ENCODE results near the gene IL2RG. TPM values are rescaled to one million over a fixed set of nuclear protein-coding genes. Genes with fewer than 3 reads are reported as not detected.

IL2RG gene
- total and polyA plus RNA-seq, 2 experiments from 2014 or later = 0.26 TPM; not detected in 1

DNA sequence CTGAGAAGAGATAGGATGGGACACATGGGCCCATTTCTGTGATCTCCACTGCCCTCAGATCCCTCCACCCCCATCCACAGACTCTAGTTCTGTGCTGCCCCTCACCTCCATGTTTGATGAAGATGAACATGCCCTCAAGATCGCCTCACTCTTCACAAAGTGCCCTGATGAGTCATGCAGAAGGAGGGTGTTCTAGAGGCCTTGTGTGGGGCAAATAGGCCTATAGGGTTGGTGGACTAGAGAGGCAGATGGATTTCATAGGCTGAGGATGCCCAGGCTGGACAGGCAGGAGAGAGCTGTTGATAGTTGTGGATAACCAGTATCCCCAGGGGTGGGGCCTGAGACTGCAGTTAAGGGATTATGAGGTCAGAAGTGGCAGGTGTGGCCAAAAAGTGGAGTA is 5.0 kb downstream of the IL2RG start, which contains the start of gene CXorf65:
Gene CXorf65, minus strand, starts transcription at position 314 of the 400 bp plus-strand sequence. Its CDS starts 184 bp downstream, at position 130.
- no peaks in the 10 kb centered on the region for H3K36me3 ChIP-seq (ENCODE audit: insufficient read depth)
- no peak within 1 kb of the TSS for H3K27ac Mint-ChIP-seq
- 0 out of 2 replicates have a peak, but pooled peaks cover 1% of the 10 kb centered on the region for H3K79me2 ChIP-seq (replicated peaks; ENCODE audit: insufficient read depth)
- no peak for TF ChIP-seq JUNB (IDR thresholded peaks at IDR 0.05; ENCODE audit: unreplicated experiment)
- no peak for TF ChIP-seq ZNF331 (CRISPR knock-in tag; IDR thresholded peaks at IDR 0.05; ENCODE audit: low read depth)
- TF ChIP-seq CTCF (conservative IDR thresholded peaks at IDR 0.05; ENCODE audit: low read depth in 2 of 2) = no peak
- no peak for TF ChIP-seq ETS1 (IDR thresholded peaks at IDR 0.05)
- no peak for TF ChIP-seq ZNF462 (CRISPR knock-in tag; IDR thresholded peaks at IDR 0.05)
- TF ChIP-seq, protein P1, sequence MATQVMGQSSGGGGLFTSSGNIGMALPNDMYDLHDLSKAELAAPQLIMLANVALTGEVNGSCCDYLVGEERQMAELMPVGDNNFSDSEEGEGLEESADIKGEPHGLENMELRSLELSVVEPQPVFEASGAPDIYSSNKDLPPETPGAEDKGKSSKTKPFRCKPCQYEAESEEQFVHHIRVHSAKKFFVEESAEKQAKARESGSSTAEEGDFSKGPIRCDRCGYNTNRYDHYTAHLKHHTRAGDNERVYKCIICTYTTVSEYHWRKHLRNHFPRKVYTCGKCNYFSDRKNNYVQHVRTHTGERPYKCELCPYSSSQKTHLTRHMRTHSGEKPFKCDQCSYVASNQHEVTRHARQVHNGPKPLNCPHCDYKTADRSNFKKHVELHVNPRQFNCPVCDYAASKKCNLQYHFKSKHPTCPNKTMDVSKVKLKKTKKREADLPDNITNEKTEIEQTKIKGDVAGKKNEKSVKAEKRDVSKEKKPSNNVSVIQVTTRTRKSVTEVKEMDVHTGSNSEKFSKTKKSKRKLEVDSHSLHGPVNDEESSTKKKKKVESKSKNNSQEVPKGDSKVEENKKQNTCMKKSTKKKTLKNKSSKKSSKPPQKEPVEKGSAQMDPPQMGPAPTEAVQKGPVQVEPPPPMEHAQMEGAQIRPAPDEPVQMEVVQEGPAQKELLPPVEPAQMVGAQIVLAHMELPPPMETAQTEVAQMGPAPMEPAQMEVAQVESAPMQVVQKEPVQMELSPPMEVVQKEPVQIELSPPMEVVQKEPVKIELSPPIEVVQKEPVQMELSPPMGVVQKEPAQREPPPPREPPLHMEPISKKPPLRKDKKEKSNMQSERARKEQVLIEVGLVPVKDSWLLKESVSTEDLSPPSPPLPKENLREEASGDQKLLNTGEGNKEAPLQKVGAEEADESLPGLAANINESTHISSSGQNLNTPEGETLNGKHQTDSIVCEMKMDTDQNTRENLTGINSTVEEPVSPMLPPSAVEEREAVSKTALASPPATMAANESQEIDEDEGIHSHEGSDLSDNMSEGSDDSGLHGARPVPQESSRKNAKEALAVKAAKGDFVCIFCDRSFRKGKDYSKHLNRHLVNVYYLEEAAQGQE (IDR thresholded peaks at IDR 0.05; ENCODE audit: unreplicated experiment) = no peak
- no peak for TF ChIP-seq EZH2phosphoT487 (IDR thresholded peaks at IDR 0.05; ENCODE audit: unreplicated experiment)
- no peak for TF ChIP-seq STAT1 (IDR thresholded peaks at IDR 0.05; ENCODE audit: unreplicated experiment)
- no peak for TF ChIP-seq CREB1 (CRISPR knock-in tag; IDR thresholded peaks at IDR 0.05; ENCODE audit: low read depth)
- no peak for TF ChIP-seq ZNF114 (CRISPR knock-in tag; IDR thresholded peaks at IDR 0.05)
- no peak for TF ChIP-seq POLR2AphosphoS5 (IDR thresholded peaks at IDR 0.05; ENCODE audit: low read depth)
- TF ChIP-seq EZH2 (IDR thresholded peaks at IDR 0.05; ENCODE audit: low read depth, unreplicated experiment) = no peak
- TF ChIP-seq NANOG (IDR thresholded peaks at IDR 0.05; ENCODE audit: borderline replicate concordance) = no peak
- no peak within 1 kb of the TSS for H2AFZ ChIP-seq
- H4K20me1 ChIP-seq (replicated peaks; ENCODE audit: insufficient read depth) = no peaks in the 10 kb centered on the region
- H3K4me2 ChIP-seq = no peak within 1 kb of the TSS
- H3F3A ChIP-seq (replicated peaks; ENCODE audit: low read depth) = 0 out of 2 replicates have a peak, but pooled peaks cover 5% of the 10 kb centered on the region
- H3K4me1 ChIP-seq (ENCODE audit: insufficient read depth) = peaks cover 33% of the 10 kb centered on the region
- H3K4me3 ChIP-seq = no peak within 1 kb of the TSS
- H3K27ac ChIP-seq (ENCODE audit: low read depth) = no peak within 1 kb of the TSS
- H3K4me1 Mint-ChIP-seq = peaks cover 35% of the 10 kb centered on the region
- ATAC-seq (no peak), DNase-seq (ENCODE audit: low spot score) (no peak)
- H3K9me2 ChIP-seq (ENCODE audit: insufficient read depth) = no peaks in the 10 kb centered on the region
- 0 out of 3 replicates have a peak, but pooled peaks cover 5% of the 10 kb centered on the region for H3K36me3 Mint-ChIP-seq (ENCODE audit: low read depth)
- H3K27me3 ChIP-seq (ENCODE audit: insufficient read depth) = peaks cover 11% of the 10 kb centered on the region; the same call in 1 of the 2 replicates
- no peaks in the 10 kb centered on the region for H3K9me3 Mint-ChIP-seq
- no peak within 1 kb of the TSS for H3K4me3 Mint-ChIP-seq
- peaks cover 2% of the 10 kb centered on the region for H3K27me3 Mint-ChIP-seq (ENCODE audit: insufficient read depth, low read depth, poor library complexity)

Data from GM23338 (cell line).